Prostate gland (tissue), 2 donors: Measurements from ENCODE around the gene ARFGEF3. TPM values are rescaled to one million over a fixed set of nuclear protein-coding genes. Genes with fewer than 3 reads are reported as not detected.

Experiments
- DNase-seq: peaks from one replicate; pipeline ENCODE4 v3.0.0-alpha.2; 2019; ENCODE audit warnings: low spot score
- H3K27ac ChIP-seq, 2 donors: fragments of 200-600 bp; sonication (generic); 2 replicates each; pipeline ENCODE4 v1.5.1; 2017 to 2019
- H3K27me3 ChIP-seq: fragments of 200-600 bp; sonication (generic); replicated peaks from 2 replicates; pipeline ENCODE4 v1.5.1; 2019; ENCODE audit not compliant: insufficient read depth
- H3K36me3 ChIP-seq, 2 donors: fragments of 200-600 bp; sonication (generic); 1 replicate in 1 of 2; 2 replicates in 1 of 2; pipeline versions ENCODE4 v1.5.1 to v1.8.1; 2017 to 2019
- H3K4me1 ChIP-seq: fragments of 200-600 bp; sonication (generic); replicated peaks from 2 replicates; pipeline ENCODE4 v1.5.1; 2019
- H3K4me3 ChIP-seq, 2 donors: fragments of 200-600 bp; sonication (generic); 2 replicates each; pipeline ENCODE4 v1.5.1; 2017 to 2019
- H3K9me3 ChIP-seq: fragments of 200-600 bp; sonication (generic); 2 replicates; pipeline ENCODE4 v1.5.1; 2017
- CTCF ChIP-seq, 4 experiments: fragments of 200-600 bp in 2 of 4; fragments of 450-650 bp in 2 of 4; sonication (generic) in 2 of 4; IDR thresholded peaks; 1 replicate in 3 of 4; 2 replicates in 1 of 4; pipeline ENCODE4 v1.5.1; 2016 to 2019; ENCODE audit warnings: antibody characterized with exemption in 4 of 4, mild to moderate bottlenecking in 2 of 4, moderate library complexity in 2 of 4
- POLR2A ChIP-seq: fragments of 450-650 bp; IDR thresholded peaks from one replicate; pipeline ENCODE4 v1.6.1; 2016; ENCODE audit warnings: antibody characterized with exemption, mild to moderate bottlenecking
- POLR2AphosphoS5 ChIP-seq: sonication (generic); formaldehyde crosslinking; IDR thresholded peaks from one replicate; pipeline ENCODE4 v1.6.1; 2017; ENCODE audit warnings: antibody characterized with exemption
- WGBS: methylation state at CpG from one replicate; pipeline ENCODE4 v1.1.5; 2018; 5-methylcytosine and 5-hydroxymethylcytosine counted together
- intact Hi-C: fragments of 100-400 bp; cut with DNase I; formaldehyde crosslinking; loops from one replicate; pipeline ENCODE4 v1.14.2; 2022
- small RNA-seq, 2 donors: library from RNA; depleted of rRNA; stranded (forward); fragments of <200 nt; gene quantifications; one replicate each; pipeline ENCODE3, GENCODE V24; 2016
- total RNA-seq, 2 donors: library from RNA; depleted of rRNA; stranded (reverse); fragments of >200 nt; gene quantifications; one replicate each; pipeline ENCODE4 v1.1.0, GENCODE V29; 2016

The ARFGEF3 gene
- total RNA-seq, 2 donors from 2014 or later: 41.0 to 80.1 TPM

- no peaks in the 10 kb centered on the region for H3K36me3 ChIP-seq
- DNase-seq: peak; percentile 79
These were observed 226.0 kb downstream of the ARFGEF3 start for GRCh38 chr6:138387577-138388368.

GRCh38 chr6:138389551-138389950, 227.8 kb downstream of the ARFGEF3 start:
- DNase-seq: no peak
- Histone ChIP-seq H3K4me3 (no peak overlapping the region), H3K36me3 (no peaks in the 10 kb centered on the region), H3K27me3 (no peaks in the 10 kb centered on the region), H3K4me1 (no peaks in the 10 kb centered on the region), H3K27ac (peak overlapping the region; percentile 77 to 87), H3K9me3 (no peaks in the 10 kb centered on the region)
- 93% methylated on average over 5 of the region's 5 CpGs for WGBS
- intact Hi-C loops: no loop called here
- TF ChIP-seq CTCF (IDR thresholded peaks at IDR 0.05) (no peak), POLR2A (no peak), POLR2AphosphoS5 (no peak)

More at GRCh38 chr6:138387577-138388368, 226.0 kb downstream of the ARFGEF3 start:
- Histone ChIP-seq H3K27ac (peak overlapping the region; percentile 77 to 87), H3K4me3 (no peak overlapping the region), H3K9me3 (no peaks in the 10 kb centered on the region), H3K27me3 (no peaks in the 10 kb centered on the region), H3K4me1 (no peaks in the 10 kb centered on the region)
- WGBS: 64% methylated on average over 8 of the region's 8 CpGs
- intact Hi-C loops: no loop called here
- TF ChIP-seq POLR2AphosphoS5 (peak; percentile 91), POLR2A (no peak), CTCF (IDR thresholded peaks at IDR 0.05) (no peak)

Small RNAs within 50 kb of the gene (small RNA-seq; reads per million reads assigned to genes)
- 0 reads per million in 2 donors for gene AL031003.1

Other genes starting within 250 kb of the ARFGEF3 start
- 100 to 1,000 TPM in 1 of 2 donors, 10 to 100 TPM in 1; 64.4 to 149 TPM for gene PERP, start 54.5 kb upstream of the ARFGEF3 start, total RNA-seq
- gene PBOV1, start 56.6 kb downstream of the ARFGEF3 start, total RNA-seq: not detected
- not detected for gene SMIM28, start 216.0 kb downstream of the ARFGEF3 start, total RNA-seq
- 100 to 1,000 TPM in 1 of 2 donors, 10 to 100 TPM in 1; 95.4 to 187 TPM for gene HEBP2, start 242.3 kb downstream of the ARFGEF3 start, total RNA-seq